CD4-positive, alpha-beta T cell treated with Interleukin-6 at 100 ng/mL for 8 hours (primary cell): ENCODE results near the gene HS3ST6.
"Not testable (repeated sequence)": the region's sequence is repeated elsewhere in the genome, so short reads cannot be mapped to it uniquely, and the experiment has no call there.

Experiments
- DNase-seq: peaks from one replicate; pipeline ENCODE4 v3.0.0-alpha.2; 2020; ENCODE audit warnings: mixed read lengths, low spot score

Gene HS3ST6

GRCh38 chr16:1918351-1919326 lies at the start of gene HS3ST6:
Gene HS3ST6 (minus strand): TSS chr16:1918415. CDS start chr16:1918323, 92 bp downstream.
- no peak for DNase-seq

- DNase-seq = no peak
Measured at GRCh38 chr16:1966460-1966859, 48.2 kb upstream of the HS3ST6 start, which contains the start of gene RNF151. Gene RNF151 (plus strand): TSS chr16:1966856. CDS start chr16:1966882, 26 bp downstream.

GRCh38 chr16:1965396-1966001 lies 47.3 kb upstream of the HS3ST6 start:
- no peak for DNase-seq

- peak; percentile 97 for DNase-seq
Measured at GRCh38 chr16:1964506-1965395, 46.5 kb upstream of the HS3ST6 start, which contains the start of gene RPS2. Gene RPS2 (minus strand): TSS chr16:1964826. CDS start chr16:1964625, 201 bp downstream.

- DNase-seq = no peak
Measured at GRCh38 chr16:1963806-1964505, 45.7 kb upstream of the HS3ST6 start.

- not testable (repeated sequence) for DNase-seq
Measured at GRCh38 chr16:1962161-1963153, 44.2 kb upstream of the HS3ST6 start.

GRCh38 chr16:1961651-1962067 lies 43.4 kb upstream of the HS3ST6 start:
- no peak for DNase-seq

- no peak for DNase-seq
Measured at GRCh38 chr16:1960665-1961630, 42.7 kb upstream of the HS3ST6 start.

- peak; percentile 87 for DNase-seq
Measured at GRCh38 chr16:1959269-1960039, 41.2 kb upstream of the HS3ST6 start, which contains the start of gene NDUFB10. Gene NDUFB10 (plus strand): TSS chr16:1959538. CDS start chr16:1959625, 87 bp downstream.

GRCh38 chr16:1958715-1959268 lies 40.6 kb upstream of the HS3ST6 start:
- DNase-seq = no peak

- not testable (repeated sequence) for DNase-seq
Measured at GRCh38 chr16:1958143-1958491, 39.9 kb upstream of the HS3ST6 start.

- not testable (repeated sequence) for DNase-seq
Measured at GRCh38 chr16:1957434-1958142, 39.4 kb upstream of the HS3ST6 start.

- DNase-seq = no peak
Measured at GRCh38 chr16:1953734-1954133, 35.5 kb upstream of the HS3ST6 start.

GRCh38 chr16:1950559-1950958 lies 32.3 kb upstream of the HS3ST6 start:
- DNase-seq = no peak

GRCh38 chr16:1950047-1950446 lies 31.8 kb upstream of the HS3ST6 start:
- no peak for DNase-seq

- no peak for DNase-seq
Measured at GRCh38 chr16:1949507-1949906, 31.3 kb upstream of the HS3ST6 start.

- no peak for DNase-seq
Measured at GRCh38 chr16:1947369-1947670, 29.1 kb upstream of the HS3ST6 start.
